CD4-positive, alpha-beta T cell treated with Interleukin-6 at 100 ng/mL for 8 hours (primary cell): ENCODE data around the gene FLNB.

ENCODE experiments used
- DNase-seq: peaks from one replicate; pipeline ENCODE4 v3.0.0-alpha.2; 2020; ENCODE audit warnings: mixed read lengths, low spot score

Gene FLNB

GRCh38 chr3:58135712-58136543, 127.7 kb downstream of the FLNB start:
- DNase-seq = no peak

GRCh38 chr3:58137306-58137705, 129.1 kb downstream of the FLNB start:
- DNase-seq = no peak

GRCh38 chr3:58141766-58142345, 133.6 kb downstream of the FLNB start:
- DNase-seq = no peak

- no peak for DNase-seq
Measured at GRCh38 chr3:58143417-58144055, 135.3 kb downstream of the FLNB start.

GRCh38 chr3:58144478-58145325, 136.5 kb downstream of the FLNB start:
- no peak for DNase-seq

GRCh38 chr3:58148049-58148448, 139.8 kb downstream of the FLNB start:
- DNase-seq = no peak

GRCh38 chr3:58150130-58150809, 142.0 kb downstream of the FLNB start:
- no peak for DNase-seq

GRCh38 chr3:58150810-58151199, 142.6 kb downstream of the FLNB start:
- DNase-seq = no peak

- no peak for DNase-seq
Measured at GRCh38 chr3:58151637-58152036, 143.4 kb downstream of the FLNB start.

- no peak for DNase-seq
Measured at GRCh38 chr3:58152225-58153015, 144.2 kb downstream of the FLNB start.

- no peak for DNase-seq
Measured at GRCh38 chr3:58153371-58153770, 145.1 kb downstream of the FLNB start.

GRCh38 chr3:58154626-58155449, 146.6 kb downstream of the FLNB start:
- no peak for DNase-seq

GRCh38 chr3:58155838-58156237, 147.6 kb downstream of the FLNB start:
- DNase-seq = no peak

GRCh38 chr3:58157700-58158099, 149.5 kb downstream of the FLNB start:
- no peak for DNase-seq

- no peak for DNase-seq
Measured at GRCh38 chr3:58158442-58159153, 150.4 kb downstream of the FLNB start.

- no peak for DNase-seq
Measured at GRCh38 chr3:58160399-58160798, 152.2 kb downstream of the FLNB start.

GRCh38 chr3:58161435-58162398, 153.5 kb downstream of the FLNB start:
- DNase-seq = no peak

GRCh38 chr3:58163234-58163633, 155.0 kb downstream of the FLNB start:
- no peak for DNase-seq
